GM10847 (cell line): ENCODE results near the gene SYNGR3.

Source experiments
- POLR2A ChIP-seq: IDR thresholded peaks from 2 replicates; pipeline ENCODE4 v1.6.1; 2011; ENCODE audit not compliant: insufficient read length; ENCODE audit errors: extremely low read depth

Gene SYNGR3

DNA sequence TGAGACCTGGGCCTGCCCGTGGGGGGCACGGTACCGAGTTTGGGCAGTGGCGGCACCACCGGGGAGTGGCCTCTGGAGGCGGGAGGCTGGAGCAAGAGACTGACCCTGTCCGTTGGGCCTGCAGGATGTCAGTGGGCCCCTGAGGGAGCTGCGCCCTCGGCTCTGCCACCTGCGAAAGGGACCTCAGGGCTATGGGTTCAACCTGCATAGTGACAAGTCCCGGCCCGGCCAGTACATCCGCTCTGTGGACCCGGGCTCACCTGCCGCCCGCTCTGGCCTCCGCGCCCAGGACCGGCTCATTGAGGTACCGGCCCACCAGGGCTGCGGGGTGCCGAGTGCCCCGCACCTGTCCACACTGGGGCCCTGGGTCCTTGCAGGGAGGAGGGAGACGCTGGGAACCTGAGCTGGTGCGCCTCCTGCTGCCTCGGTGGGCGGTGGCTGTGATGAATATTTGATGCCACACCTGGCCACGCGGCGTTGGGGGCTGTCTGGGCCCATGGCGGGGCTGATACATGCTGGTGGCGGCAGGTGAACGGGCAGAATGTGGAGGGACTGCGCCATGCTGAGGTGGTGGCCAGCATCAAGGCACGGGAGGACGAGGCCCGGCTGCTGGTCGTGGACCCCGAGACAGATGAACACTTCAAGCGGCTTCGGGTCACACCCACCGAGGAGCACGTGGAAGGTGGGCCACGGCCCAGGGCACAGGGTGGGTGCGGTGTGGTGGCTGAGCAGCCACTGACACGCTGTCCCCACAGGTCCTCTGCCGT is 46.6 kb downstream of the SYNGR3 start:
- no peak for TF ChIP-seq POLR2A

DNA sequence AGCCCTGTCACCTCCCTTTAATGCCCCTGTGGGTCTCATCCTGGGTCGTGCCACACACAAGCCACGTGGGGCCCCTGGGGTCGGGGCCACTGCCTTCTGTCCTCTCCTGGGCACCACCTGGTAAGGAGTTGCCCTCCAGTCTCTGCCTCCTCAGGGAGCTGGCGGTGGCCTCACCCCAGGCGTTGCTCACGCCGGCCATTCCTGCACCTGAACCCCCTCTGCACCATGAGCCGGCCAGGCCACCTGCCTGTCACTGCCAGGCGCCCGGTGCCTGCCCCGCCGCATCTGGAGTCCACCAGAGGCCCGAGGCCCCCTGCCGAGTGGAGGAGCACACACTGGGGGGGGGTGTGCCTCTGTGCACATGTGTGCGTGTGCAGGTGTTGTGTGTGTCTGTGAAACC is 47.3 kb downstream of the SYNGR3 start:
- no peak for TF ChIP-seq POLR2A

DNA sequence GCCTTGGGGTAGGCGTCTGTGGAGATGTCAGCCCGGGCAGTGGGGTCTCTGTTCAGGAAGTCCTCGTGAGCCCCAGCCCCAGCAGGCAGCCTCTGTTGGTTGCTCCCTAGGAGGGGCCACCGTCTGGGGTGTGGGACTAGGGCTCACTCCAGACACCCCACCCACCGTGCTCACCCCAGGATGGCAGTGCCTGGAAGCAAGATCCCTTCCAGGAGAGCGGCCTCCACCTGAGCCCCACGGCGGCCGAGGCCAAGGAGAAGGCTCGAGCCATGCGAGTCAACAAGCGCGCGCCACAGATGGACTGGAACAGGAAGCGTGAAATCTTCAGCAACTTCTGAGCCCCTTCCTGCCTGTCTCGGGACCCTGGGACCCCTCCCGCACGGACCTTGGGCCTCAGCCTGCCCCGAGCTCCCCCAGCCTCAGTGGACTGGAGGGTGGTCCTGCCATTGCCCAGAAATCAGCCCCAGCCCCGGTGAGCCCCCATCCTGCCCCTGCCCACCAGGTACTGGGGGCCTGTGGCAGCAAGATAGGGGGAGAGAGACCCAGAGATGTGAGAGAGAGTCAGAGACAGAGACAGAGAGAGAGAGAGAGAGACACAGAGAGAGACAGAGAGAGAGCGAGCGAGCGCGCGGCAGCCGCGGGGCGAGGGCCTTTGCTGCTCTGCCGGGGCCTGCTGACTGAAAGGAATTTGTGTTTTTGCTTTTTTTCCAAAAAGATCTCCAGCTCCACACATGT is 48.0 kb downstream of the SYNGR3 start:
- TF ChIP-seq POLR2A = no peak

DNA sequence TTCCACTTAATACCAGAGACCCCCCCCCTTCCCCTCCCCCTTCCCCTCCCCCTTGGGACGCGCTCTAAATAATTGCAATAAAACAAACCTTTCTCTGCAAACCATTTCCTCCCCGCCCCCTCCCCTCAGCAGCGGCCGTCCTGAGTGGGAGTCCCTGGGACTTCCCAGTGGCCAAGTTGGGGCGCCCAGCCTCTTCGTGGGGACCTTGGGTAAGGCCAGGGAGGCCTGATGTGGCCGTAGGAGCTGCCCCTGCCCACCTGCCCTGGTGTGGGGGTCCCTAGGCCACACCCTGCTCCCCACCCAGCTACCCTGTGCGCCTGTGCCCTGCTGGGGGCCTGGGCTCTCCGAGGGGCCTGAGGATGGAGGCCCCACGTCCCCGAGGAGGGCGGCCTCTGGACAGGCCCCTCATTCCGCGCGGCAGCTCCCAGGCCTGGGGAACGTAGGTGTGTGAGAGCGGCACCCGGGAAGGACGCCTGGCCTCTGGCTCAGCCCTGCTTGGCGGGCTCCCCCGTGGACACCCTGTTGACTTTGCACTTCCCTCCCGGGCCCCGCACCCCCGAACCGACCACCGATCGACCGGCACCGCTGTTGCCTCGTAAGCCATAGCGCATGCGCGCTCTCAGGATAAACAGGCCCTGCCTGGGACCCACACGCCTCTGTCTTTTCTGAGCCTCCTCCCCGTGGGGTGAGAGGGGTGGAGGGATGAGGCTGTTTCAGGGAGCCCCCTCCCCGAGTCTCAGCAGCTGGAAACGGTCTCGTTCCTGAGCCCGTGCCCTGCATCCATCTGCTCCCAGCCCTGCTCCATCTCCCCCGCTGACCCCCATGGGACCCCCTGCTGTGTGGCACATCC is 48.8 kb downstream of the SYNGR3 start:
- TF ChIP-seq POLR2A = no peak

DNA sequence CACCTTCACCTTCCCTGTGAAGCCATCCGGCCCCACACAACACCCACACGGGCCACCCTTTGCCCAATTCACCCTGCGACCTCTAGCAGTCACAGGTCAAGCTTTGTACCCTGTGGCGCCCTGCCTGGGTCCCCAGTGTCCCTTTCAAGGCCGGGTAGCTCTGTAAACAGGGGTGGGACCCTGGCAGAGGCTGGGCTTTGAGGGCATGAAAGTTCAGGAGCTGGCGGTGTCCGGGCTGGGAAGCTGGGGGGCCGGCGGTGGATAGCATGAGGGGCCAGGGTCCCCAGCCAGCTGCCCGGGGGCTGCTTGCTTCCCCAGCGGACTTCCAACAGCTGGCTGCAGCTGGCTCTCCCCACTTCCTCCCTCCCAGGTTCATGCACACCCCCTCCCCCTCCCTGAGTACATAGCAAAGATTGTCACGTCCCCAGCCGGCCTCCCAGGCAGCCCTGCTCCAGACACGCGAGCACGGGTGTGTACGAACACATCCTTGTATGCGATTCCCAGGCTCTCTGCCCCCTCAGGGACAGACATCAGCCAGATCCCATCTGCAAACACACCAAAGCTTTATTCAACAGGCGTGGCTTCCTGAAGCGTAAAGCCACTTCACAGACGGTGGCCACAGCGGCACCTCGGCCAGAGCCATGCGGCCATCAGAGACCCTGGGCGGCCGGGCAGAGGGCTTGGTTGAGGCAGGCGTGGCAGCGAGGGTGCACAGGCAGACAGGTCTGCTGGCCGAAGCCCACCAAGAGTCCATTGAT is 49.7 kb downstream of the SYNGR3 start:
- no peak for TF ChIP-seq POLR2A

DNA sequence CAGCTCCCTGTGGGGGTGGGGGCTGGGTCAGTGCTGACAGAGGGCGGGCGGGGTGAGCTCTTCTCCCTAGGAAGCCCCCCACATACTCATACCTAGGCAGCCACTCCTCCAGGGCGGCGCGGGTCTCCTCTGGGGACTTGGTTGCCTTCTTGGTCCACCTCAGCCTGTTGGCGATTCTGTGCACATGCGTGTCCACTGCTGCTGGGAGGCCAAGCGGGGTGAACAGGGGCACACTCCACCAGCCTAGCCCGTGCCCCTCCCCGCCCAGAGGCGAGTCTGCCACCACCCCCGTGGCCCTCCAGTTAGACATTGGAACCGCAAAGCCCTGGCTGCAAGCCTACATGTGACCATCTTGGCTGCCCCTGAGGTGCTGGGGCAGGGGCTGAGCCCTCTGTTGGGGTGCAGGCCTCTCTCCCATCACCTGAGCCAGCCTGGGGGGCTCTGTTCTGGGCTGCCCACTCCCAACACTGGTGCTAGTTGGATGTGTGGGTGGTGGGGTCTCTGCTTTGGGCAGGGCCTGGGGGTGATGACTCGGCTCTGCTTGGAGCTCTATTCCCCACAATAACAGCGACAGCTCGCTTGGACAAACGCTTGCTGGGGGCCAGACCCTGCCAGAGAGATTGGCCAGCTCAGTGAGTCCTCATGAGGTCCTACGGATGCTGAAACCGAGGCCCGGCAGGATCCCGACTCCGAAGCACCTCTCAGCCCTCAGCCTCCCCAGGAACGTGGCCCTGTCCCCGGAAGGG is 50.4 kb downstream of the SYNGR3 start:
- no peak for TF ChIP-seq POLR2A

DNA sequence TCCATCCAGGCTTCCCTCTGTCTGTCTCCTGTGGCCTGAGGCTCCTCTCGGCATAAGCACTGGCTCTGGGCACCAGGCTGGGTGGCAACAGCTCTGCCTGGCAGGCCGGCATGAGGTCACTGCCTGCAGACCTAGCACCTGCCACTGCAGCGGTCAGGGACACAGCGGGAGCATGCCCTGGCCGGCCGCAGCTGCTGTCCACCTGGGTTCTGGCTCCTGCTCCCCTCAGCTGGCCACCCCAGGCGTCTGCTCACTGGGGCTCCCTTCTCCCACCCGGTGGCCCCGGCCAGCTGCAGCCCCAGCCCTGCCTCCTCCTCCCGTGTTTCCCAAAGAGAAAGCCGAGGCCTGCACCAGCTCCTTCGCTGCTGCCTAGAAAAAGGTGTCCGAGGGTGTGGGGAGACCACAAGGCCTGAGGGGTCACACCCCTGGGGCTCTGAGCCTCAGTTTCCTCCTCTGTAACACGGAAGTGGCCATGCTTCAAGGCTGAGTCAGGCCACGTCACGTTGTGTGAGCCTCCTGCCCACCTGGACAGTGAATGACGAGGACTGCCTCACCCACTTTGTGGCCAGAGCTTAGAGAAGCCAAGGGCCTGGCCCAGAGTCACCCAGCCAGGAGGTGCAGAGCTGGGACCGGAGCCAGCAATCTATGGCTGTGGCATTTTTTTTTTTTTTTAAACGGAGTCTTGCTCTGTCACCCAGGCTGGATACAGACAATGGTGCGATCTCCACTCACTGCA is 51.2 kb downstream of the SYNGR3 start:
- TF ChIP-seq POLR2A = no peak

DNA sequence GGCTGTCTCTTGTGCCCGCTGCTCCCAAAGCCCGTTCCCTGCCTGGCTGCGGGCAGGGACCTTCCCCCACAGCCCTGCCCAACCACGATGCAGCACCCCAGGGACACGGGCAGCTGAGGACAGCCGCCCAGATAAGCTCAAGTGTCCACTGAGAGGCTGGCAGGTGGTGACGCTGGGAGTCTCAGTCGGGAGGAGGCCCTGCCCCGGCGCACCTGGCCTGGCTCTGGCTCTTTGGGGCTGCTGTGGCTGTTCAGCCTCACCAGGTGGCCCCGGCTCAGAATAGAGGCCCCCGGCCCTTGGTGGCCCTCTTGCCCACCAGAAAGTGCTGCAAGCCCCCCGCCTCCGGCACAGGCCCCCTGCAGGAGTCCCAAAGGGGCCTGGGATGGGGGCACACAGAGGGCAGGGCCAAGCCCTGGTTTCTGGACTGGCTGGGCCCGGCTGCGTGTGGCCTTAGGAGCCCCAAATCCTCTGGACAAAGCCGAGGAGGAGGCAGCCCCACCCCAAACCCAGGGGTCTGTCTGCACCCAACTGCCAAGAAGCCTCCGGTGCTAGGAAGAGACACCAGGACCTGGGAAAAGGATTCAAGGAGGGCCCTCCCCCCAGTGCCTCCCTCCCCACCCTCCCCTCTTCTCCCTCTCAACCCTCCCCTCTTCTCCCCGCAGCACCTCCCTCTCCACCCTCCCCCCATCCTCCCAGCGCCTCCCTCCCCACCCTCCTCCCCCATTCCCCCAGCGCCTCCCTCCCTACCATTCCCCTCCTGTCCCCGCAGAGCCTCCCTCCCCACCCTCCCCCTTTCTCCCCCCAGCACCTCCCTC is 52.6 kb downstream of the SYNGR3 start:
- no peak for TF ChIP-seq POLR2A

DNA sequence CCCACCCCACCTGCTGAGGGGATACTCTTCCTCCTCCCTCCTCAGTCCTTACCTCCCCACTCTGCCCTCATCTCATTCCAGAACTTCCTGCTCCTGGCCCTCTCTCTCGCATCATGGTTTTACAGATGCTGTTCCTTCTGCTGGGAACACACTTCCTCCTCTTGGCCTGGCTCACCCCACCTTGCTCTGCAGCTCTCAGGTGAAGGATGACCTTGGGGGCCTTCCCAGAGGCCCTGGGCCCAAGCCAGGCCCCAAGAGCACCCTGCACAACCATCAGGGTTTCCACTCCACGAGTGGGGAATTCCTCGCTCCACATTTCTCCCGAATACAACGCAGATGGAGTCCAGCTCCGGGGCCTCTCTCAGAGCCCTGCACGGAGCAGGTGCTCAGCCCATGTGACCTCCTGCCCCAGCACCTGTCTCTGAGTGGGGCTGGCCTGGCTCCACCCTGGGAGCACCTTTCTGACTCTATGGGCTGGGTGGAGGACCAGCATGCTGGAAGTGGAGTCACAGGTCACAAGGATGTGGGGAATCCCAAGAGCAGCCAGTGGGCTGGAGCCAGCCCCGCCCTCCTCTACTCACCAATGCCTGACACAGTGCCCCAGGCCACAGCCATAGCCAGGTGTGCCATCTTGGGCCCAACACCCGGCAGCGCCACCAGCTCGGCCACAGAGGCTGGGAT is 53.4 kb downstream of the SYNGR3 start:
- no peak for TF ChIP-seq POLR2A
